Neural cell (in vitro differentiated cells): ENCODE measurements around the gene SCN1A.

Experiments
- EP300 ChIP-seq: fragments of 450-650 bp; conservative IDR thresholded peaks from 2 replicates; pipeline ENCODE4 v1.6.1; 2014; ENCODE audit warnings: antibody characterized with exemption, mild to moderate bottlenecking, moderate library complexity; ENCODE audit not compliant: poor library complexity, severe bottlenecking
- MXI1 ChIP-seq: fragments of 450-650 bp; conservative IDR thresholded peaks from 2 replicates; pipeline ENCODE4 v1.6.1; 2014; ENCODE audit warnings: antibody characterized with exemption, mild to moderate bottlenecking; ENCODE audit not compliant: poor library complexity, severe bottlenecking
- POLR2AphosphoS5 ChIP-seq: IDR thresholded peaks from 2 replicates; pipeline ENCODE4 v1.6.1; 2012
- TF ChIP-seq, protein P1 (sequence below): fragments of 450-650 bp; IDR thresholded peaks from 2 replicates; pipeline ENCODE4 v1.5.1; 2014; ENCODE audit warnings: antibody characterized with exemption, mild to moderate bottlenecking, moderate library complexity; ENCODE audit not compliant: poor library complexity, severe bottlenecking

DNA sequence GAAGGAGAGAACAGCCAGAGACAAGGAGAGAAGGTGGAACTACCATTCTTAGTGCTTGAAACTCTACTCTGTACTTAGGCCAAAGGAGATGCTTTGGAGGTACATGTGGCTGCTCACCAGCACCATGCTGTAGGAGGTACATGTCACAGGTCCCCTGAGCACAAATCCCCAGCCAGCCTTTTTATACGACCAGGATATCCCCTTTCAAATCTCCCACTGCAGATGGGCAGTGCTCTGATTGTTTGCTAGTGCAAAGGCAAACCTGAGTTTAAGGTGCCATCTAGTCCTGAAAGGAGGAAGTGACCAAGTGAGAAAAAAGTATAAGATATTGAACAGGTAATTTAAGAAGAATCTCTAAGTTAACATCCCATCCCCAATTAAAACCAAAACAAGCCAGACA lies 157.2 kb downstream of the SCN1A start:
- TF ChIP-seq MXI1 (no peak), EP300 (no peak), POLR2AphosphoS5 (no peak)
- TF ChIP-seq, protein P1, sequence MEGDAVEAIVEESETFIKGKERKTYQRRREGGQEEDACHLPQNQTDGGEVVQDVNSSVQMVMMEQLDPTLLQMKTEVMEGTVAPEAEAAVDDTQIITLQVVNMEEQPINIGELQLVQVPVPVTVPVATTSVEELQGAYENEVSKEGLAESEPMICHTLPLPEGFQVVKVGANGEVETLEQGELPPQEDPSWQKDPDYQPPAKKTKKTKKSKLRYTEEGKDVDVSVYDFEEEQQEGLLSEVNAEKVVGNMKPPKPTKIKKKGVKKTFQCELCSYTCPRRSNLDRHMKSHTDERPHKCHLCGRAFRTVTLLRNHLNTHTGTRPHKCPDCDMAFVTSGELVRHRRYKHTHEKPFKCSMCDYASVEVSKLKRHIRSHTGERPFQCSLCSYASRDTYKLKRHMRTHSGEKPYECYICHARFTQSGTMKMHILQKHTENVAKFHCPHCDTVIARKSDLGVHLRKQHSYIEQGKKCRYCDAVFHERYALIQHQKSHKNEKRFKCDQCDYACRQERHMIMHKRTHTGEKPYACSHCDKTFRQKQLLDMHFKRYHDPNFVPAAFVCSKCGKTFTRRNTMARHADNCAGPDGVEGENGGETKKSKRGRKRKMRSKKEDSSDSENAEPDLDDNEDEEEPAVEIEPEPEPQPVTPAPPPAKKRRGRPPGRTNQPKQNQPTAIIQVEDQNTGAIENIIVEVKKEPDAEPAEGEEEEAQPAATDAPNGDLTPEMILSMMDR, result no peak
